DND-41 (cell line): Measurements from ENCODE around the gene LAMA4.

Experiments
- EZH2 ChIP-seq: IDR thresholded peaks from 3 replicates; pipeline ENCODE4 v1.6.1; 2012; ENCODE audit warnings: borderline replicate concordance, low read depth, mild to moderate bottlenecking, moderate library complexity, low read length, inconsistent platforms; ENCODE audit not compliant: severe bottlenecking
- TF ChIP-seq, protein P1 (sequence below): IDR thresholded peaks from 2 replicates; pipeline ENCODE4 v1.5.1; 2012; ENCODE audit warnings: borderline replicate concordance, low read length, moderate library complexity, mild to moderate bottlenecking; ENCODE audit not compliant: poor library complexity, severe bottlenecking; ENCODE audit errors: extremely low read depth

GRCh38 chr6:112257178-112257855, 3.0 kb upstream of the LAMA4 start:
- no peak for TF ChIP-seq EZH2
- TF ChIP-seq, protein P1, sequence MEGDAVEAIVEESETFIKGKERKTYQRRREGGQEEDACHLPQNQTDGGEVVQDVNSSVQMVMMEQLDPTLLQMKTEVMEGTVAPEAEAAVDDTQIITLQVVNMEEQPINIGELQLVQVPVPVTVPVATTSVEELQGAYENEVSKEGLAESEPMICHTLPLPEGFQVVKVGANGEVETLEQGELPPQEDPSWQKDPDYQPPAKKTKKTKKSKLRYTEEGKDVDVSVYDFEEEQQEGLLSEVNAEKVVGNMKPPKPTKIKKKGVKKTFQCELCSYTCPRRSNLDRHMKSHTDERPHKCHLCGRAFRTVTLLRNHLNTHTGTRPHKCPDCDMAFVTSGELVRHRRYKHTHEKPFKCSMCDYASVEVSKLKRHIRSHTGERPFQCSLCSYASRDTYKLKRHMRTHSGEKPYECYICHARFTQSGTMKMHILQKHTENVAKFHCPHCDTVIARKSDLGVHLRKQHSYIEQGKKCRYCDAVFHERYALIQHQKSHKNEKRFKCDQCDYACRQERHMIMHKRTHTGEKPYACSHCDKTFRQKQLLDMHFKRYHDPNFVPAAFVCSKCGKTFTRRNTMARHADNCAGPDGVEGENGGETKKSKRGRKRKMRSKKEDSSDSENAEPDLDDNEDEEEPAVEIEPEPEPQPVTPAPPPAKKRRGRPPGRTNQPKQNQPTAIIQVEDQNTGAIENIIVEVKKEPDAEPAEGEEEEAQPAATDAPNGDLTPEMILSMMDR, result no peak
